ENCODE measurements around the gene FBXO21.

GRCh38 chr12:117172168-117172567 is 18.1 kb downstream of the FBXO21 start:
- TF ChIP-seq CTCF (IDR thresholded peaks at IDR 0.05), result no peak
- no peak for TF ChIP-seq POLR2A (IDR thresholded peaks at IDR 0.05)
